Mucosa of gallbladder (tissue), 1 donor: ENCODE data around the gene VTI1A. TPM values are rescaled to one million over a fixed set of nuclear protein-coding genes. Genes with fewer than 3 reads are reported as not detected.
"Not testable (repeated sequence)": the region's sequence is repeated elsewhere in the genome, so short reads cannot be mapped to it uniquely, and the experiment has no call there.

Experiments
- DNase-seq: peaks from one replicate; pipeline ENCODE4 v3.0.0-alpha.2; 2020; ENCODE audit warnings: low spot score
- total RNA-seq: library from RNA; stranded (reverse); gene quantifications from one replicate; pipeline ENCODE4 v1.2.1, GENCODE V29; 2021
- donor health status: DM: no; HTN: no; CAD: no.

Gene VTI1A
- 28.1 TPM for total RNA-seq

DNA sequence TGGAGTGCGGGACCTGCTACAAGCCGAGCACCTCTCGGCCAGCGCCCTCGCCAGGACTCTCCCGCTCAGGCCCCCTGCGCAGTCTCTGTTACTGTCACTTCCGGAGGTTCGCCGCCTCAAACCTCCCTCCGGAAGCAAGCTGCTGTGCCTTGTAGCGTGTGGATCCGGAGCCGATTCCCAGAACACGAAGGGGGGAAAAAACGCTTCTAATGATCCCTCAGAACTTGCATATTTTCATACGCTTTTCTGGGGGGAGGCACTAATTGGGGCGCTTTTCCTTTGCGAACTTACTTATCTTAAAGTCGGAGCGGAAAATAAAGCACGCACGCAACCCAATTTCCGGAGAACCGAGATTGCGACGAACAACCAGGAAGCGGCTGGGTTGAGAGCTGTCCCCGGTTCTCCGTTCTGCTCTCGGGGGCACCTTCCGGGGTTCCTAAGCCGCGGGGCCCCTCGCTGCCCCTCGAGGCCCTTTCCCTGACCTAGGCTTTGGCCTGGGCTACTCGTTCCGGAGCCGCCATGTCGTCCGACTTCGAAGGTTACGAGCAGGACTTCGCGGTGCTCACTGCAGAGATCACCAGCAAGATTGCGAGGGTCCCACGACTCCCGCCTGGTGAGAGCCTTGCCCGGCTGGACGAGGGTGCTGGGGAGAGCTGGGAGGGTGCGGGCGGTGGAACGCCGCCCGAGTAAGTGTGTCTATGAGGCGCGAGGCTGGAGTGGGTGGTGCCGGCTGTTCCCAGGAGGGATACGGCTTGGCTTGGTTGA lies at the start of gene VTI1A, which contains the start of gene ZDHHC6:
VTI1A (plus strand) TSS at position 361 of the 765 bp plus-strand sequence; CDS start at position 520, 159 bp downstream.
ZDHHC6 (minus strand) TSS at position 60 of the 765 bp plus-strand sequence. CDS start 1,478 bp downstream, outside the sequence.
- peak; percentile 79 for DNase-seq

DNA sequence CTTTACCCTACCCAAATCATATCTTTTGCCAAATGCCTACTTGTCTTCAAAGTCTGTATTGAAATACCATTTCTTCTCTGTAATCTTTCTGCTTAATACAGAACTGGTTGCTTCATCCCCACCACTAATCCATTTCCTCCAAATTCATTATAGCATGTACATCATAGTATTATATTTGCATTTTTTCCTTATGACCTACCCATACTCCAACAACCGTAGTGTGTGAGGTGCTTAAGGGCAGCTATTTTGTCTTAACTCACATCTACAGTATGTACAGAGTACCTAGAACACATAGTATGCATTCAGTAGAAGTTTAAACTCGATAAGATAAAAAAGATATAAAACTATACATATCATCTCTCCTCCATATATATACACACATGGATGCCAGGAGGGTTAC lies 49.4 kb upstream of the VTI1A start:
- no peak for DNase-seq

DNA sequence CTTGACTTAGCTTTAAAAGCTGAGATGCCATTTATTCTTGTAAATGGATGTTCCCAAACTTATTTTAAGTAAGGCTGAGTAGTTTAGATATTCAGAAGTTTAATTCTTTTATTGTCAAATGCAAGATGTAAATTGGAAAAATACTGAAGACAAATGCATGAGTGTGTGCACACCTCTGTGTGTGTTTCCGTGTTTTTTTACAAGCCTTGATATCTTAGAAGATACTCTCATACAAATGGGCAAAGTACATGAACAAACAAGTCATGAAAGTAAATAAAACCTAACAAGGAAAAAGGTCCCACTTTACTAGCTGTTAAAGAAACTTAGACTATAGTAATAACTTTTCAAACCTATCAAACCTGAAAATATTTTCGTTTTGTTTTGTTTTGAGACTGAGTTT lies 44.1 kb upstream of the VTI1A start:
- DNase-seq = no peak

DNA sequence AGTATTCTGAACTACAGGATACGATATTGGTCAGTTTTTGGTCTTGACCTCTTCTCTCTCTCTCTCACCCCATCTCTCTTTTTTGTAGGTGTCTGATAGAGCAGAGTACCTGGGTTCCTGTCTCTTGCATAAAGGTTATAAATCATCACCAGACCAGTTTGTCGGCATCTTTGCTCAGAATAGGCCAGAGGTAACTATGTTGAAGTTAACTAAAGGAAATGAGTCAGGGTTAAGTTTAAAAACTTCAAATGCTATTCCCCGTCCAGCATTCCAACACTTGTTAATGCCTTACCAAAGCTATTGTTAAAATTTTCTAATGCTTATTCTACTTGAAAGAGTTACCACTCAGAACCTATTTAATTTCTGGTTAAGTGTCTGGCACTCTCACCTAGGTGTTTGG lies 42.4 kb upstream of the VTI1A start:
- DNase-seq = no peak

DNA sequence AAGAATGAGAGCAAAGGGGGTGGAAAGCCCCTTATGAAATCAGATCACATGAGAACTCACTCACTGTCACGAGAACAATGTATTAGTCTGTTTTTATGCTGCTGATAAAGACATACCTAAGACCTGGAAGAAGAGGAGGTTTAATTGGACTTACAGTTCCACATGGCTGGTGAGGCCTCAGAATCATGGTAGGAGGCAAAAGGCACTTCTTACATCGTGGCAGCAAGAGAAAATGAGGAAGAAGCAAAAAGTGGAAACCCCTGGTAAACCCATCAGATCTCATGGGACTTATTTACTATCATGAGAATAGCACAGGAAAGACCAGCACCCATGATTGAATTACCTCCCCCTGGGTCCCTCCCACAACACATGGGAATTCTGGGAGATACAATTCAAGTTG lies 40.2 kb upstream of the VTI1A start:
- not testable (repeated sequence) for DNase-seq

DNA sequence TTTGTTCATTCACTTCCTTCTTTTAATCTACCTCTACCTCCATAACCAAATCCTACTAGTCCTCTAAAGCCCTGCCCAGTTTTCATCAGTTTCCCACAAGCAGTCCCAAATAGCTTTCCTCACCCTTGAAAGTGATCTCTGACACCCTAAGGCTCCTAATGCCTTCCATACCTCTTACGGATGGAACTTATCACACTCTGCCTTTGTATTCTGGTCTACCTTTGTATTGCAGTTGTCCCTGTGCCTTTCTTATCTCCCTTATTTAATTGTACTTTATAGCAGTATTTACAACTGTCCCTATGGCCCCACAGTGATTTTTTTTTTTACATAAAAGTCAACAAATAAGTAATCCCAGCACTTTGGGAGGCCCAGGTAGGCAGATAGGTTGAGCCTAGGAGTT lies 39.3 kb upstream of the VTI1A start:
- no peak for DNase-seq

DNA sequence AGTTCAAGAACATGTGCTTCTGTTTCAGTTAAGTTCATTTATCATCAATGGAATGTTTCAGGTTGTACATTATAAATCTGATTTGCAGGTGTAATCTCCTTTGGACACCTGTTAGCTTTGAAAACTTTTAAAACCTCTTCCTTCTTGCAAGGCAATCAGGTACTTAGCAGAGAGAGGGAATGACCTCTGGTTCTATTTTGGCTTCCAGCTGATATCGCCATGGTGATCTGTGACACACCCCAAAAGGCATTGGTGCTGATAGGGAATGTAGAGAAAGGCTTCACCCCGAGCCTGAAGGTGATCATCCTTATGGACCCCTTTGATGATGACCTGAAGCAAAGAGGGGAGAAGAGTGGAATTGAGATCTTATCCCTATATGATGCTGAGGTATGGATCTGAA lies 37.7 kb upstream of the VTI1A start:
- no peak for DNase-seq

DNA sequence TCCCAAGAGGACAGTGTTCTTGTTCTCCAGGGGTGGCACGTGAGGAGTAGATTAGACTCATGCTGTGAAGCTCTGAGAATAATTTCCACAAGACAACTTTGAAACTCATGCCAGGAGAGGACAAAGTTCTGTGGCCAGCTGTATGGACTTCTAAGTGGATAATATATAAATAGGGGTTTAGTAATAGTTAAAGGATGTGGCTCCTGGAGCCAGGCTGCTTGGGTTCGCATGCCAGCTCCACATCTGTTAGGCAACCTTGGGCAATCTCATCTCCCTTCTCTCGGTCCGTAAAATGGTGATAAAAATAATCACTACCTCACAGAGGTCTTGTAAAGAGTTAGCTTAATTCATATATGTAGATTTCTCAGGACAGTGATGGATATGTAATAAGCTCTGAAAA lies 37.3 kb upstream of the VTI1A start:
- no peak for DNase-seq

DNA sequence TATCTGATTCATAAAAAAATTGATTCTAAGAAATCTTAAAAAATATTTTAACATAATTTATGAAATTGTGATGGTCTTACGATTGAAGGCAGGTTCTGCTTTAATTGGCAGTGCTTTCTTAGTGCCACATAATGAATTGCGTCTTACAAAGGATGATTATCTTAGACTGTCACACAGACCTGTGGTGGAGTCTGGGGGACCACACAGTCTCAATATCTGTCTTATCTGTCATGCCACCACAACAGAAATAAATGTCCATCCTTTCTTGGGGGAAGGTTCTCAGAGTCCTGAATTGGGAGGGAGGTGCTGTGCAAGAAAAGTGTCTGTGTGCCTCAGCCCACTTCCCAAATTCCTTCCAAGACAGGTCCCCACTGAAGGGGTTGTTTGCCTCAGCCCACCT lies 34.3 kb upstream of the VTI1A start:
- DNase-seq = no peak

DNA sequence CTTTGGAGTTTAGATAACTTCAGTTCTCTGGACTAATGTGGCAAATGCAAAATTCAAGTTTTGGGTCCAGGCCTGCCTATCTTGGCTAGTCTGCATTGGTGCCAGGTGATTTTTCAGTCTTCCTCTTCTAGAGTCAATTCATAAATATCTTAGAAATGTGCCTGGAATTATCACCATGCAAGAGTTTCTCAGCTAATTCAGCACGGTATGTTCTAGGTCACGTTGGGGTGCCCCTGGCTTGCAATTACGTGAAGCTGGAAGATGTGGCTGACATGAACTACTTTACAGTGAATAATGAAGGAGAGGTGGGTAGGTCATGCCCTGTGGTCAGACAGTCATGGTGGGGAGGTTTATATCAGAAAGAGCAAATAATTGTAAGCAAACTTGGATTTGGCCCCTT lies 25.3 kb upstream of the VTI1A start:
- DNase-seq = no peak

DNA sequence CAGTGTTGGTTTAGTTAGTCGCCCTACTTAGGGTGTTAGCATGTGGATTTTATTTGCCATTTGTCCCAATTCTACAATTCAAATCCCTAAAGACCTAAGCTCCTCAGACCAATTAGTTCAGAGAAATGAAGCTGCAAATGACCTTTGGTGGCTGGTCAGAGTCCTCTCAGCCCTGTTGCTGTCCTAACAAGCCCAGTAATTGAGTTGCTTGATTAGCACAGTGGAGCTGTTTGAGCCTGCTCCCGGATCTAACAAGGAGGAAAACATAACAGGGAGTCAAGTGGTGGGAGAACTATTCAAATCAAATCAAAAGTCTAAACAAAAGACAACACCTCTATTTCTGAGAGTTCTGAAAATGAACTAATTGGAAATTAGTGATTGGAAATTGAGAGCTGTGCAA lies 22.4 kb upstream of the VTI1A start:
- no peak for DNase-seq

DNA sequence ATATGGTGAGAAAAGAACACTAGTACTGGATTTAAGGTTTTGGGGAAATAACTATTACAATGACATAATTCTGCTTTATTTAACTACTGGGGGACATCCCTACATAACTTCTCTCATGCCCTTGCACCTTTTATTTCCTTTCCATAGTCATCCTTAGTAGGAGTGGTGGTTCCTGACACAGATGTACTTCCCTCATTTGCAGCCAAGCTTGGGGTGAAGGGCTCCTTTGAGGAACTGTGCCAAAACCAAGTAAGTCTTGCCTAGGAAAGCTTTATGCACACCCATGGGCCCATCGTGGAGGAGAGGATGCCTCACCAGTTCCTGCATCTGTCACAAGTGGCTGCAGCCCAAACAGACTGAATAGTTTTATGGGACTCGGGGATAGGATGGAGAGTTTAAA lies 20.9 kb upstream of the VTI1A start:
- no peak for DNase-seq

DNA sequence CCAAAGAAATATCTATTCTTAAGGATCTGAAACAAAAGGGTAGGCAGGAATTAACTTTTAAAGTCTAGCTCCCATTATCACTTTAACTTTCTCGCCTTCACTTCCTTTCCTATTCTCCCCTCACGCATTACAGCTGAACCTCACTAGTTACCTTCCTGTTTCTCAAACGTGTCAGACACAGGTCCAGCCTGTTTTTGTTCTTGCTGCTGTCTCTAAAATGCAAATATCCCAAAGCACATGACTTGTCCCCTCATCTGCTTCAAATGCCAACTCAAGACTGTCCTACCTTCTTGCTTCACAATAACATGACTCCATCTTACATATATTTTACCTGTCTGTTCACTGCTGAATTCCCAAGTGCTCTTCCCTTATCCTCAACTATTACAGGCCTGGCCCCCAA lies 17.9 kb upstream of the VTI1A start:
- DNase-seq = no peak

DNA sequence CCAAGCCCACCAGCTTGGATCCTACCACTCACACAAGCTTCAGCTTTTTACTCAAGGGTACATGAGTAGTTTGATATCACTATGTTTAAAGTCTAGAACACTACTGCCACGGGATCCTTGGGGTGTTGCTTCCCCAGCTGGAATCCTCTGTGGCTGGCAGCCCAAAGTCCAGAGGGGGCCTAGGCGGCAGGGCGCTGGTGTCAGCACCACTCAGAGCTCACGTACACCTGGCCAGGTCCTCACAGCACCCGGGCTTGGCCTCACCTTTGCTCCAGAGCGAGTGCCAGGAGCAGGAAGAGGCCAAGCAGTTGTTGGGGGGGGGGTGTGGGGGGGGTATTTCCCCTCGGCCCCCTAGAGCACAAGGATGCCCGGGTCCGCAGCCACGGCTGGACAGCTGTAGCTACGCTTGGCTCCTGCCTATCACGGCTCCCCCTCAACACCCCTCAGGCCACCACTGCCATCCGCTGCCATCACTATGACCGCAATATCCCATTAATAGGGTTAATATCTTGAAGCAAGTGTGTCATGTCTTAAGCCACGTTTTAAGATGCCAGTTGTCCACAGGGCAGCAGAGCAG lies 17.3 kb upstream of the VTI1A start:
- no peak for DNase-seq

DNA sequence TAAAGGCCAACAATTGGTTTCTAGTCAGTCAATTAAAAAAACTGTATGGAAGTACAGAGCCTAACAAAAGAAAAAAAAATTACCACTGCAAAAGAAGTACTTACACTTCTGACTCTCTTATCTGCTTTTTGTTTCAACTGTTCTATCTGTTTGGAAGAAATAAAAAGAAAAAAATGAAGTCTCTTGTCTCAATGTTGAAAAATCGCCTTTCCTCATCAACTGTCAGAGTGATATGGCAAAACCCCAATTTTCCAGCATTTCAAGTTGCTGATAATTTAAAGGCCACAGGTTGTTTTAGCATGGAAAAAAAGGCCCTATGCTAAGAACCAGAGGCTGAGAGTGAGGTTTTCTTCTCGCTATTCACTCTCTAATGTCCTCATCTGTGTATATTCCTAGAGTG lies 13.9 kb upstream of the VTI1A start:
- no peak for DNase-seq

DNA sequence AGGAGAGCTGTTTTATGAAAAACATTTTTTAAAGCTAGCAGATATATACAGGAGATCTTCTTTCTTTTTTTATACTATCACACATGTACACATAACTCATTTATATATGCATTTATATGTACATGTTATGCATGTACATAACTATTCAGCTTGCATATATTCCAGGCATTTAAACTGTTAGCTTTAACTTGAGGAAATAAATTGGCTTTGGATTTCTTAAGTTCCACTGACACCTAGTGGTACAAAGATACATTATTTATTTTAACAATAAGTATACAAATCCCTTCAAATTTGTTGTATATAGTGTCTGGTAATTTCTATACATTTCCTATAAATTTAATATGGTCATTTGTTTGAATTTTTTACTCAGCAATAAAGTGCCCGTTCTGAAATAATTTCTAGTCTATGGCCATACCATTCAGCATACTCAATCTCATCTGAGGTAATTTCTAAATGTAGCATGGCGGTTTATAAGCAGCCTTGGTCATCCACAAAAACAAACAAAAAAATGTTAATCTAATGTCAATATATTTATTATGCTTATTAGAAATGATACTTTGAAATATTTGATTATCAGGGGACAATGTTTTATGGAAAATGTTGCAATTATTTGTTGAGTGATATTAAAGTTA lies 11.9 kb upstream of the VTI1A start:
- DNase-seq = no peak

DNA sequence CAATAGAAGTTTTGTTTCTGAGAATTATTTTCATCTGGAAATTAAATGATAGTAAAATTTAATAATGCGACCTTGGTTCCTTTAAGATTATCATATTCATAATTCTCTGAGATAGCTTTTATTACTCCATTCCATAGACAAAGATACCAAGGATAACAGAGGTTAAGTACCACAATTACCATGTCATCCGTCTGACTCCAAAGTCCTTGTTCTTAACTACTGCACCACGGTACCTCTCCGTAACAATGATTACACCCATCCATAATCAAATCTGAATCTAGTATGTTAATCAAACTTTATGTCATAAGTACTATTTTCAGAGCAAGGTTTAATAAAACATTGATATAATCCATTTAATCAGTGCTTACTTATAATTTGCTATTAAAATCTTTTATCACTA lies 8.7 kb upstream of the VTI1A start:
- DNase-seq = no peak

DNA sequence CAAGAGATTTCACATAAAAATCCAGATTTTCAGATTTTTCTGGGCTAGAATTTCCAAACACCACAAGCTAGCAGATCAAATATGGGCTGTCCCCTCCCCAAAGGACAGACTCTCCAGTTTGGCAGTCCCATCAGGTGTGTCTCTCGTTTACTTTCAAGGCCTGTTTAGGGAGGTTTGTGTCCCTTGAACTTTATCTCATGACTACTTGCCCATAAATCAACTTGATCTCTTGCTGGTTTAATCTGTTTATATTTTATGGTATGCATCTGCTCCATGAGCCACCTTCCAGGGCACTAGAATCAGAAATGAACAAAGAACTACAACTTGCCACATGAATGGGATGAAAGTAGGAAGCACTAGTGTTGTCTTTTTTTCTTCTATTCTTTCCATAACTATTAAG lies 5.5 kb upstream of the VTI1A start:
- no peak for DNase-seq

DNA sequence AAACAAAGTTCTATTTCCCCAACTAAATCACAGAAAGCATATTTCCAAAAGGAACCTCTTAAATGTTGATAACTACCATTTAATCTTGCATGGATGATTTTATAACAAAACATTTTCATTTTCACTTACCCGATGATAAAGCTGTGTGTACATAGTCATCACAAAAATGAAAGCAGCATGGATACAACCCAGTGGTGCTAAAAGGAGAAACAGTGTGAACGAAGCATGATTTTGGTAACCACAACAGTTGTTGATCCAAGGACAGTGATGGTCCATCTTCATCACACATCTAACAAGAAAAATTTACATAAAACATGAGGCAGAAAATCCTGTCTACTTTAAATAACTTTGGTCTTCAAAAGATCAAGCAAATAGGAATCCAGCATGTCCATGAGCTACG lies 5.0 kb upstream of the VTI1A start:
- no peak for DNase-seq

DNA sequence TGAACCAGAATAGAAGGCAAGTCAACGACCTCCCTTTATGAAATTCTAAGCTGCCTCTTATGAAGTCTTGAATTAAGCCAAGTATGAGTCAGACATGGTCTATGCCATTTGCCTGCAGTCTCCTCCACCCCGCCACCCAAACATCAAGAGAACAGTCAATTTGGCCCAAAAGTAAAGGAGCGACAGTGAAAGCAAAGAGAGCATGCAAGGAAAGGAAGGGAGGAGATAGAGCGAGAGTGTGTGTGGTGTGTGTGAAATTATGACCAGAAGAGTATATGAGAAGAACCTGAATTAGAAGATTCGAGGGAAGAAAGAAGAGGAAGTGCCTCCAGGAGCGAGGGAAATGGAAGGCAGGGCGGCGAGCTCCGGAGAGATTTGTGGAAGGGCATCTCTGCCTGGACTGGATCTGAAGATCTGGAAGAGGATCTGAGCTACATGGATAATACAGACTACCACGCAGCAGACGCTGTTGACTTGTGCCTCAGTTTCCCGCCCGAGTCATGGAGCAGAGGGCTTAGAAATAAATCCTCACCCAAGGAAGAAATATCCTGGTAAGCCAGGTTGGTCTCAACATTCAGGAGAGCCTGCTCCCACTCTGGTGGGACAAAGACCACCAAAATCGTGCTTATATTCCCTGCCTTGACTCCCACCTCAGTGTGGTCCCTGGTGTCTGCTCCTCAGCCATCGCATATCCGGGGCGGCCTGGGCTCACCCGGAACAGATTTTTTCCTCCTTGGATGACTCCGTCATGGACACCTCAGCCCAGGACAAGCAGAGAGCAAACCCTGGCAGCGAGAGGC lies 760 bp upstream of the VTI1A start:
- no peak for DNase-seq

DNA sequence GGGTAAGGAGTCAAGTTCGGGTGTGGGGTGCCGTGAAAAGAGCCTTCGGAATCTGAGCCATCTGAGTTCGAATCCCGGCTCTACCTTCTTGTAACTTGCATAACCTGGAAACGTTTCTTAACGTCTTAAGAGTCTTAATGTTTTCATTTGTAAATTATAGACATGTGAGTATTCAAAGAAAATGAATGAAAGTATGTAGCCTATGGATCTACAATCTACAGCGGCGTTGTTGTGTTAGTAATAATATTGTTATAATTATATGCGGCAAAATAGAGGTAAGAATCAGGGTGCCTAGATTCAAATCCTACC lies 559 bp downstream of the VTI1A start:
- no peak for DNase-seq

DNA sequence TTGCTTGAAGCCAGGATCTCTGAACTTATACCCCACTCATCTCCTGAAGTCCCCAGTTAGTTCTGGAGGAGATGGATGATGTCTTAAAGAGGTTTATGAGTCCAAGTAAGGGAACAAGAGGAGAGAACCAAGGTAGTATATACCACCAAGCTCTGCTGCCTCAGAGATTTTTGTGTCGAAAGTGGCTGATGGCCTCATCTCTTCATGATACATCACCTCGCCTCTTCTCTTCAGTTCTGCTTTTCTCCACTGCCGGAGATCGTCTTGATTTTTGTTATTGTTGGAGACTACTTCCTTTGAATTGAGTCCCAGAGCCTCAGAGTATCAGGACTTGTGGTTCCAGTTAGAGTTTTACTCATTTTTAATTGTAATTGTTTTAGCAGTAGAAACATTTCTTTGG lies 1.9 kb downstream of the VTI1A start:
- DNase-seq = no peak
